IMR-90 (cell line): ENCODE results near the gene CWC15. TPM values are rescaled to one million over a fixed set of nuclear protein-coding genes. Genes with fewer than 3 reads are reported as not detected.

Experiments used
- ATAC-seq: fragments of 200-7000 bp; cut with Tn5 transposase; 2 replicates; pipeline ENCODE4 v1.9.1; 2020; ENCODE audit warnings: low read depth, mild to moderate bottlenecking, moderate library complexity
- BruUV-seq: library from RNA; stranded (reverse); fragments of 400-500 nt; replicated peaks from 2 replicates; lab custom pipeline; 2021; lab: Mats Ljungman, UMichigan
- CTCF ChIA-PET: fragments of 300-600 bp; formaldehyde crosslinking; extraction: SDS; loops from one replicate; lab custom pipeline; 2021; ENCODE audit warnings: antibody characterized with exemption; lab: Yijun Ruan, JAX
- POLR2A ChIA-PET: fragments of 300-600 bp; sonication (Branson Sonifier 250); formaldehyde crosslinking; loops from one replicate; lab custom pipeline; 2022; ENCODE audit warnings: antibody characterized with exemption; ENCODE audit not compliant: unreplicated experiment; lab: Charles Lee
- DNase-seq: peaks from one replicate; pipeline ENCODE4 v3.0.0; 2013
- H2AFZ ChIP-seq: replicated peaks from 2 replicates; pipeline ENCODE3; 2013; ENCODE audit warnings: low read length, mild to moderate bottlenecking; ENCODE audit not compliant: poor library complexity
- H2AK5ac ChIP-seq: 2 replicates; pipeline ENCODE4 v1.6.1; 2013; ENCODE audit warnings: low read depth, low read length, inconsistent platforms
- H2AK9ac ChIP-seq: replicated peaks from 2 replicates; pipeline ENCODE3; 2013; ENCODE audit warnings: mild to moderate bottlenecking, low read depth, low read length, moderate library complexity; ENCODE audit not compliant: poor library complexity
- H2BK120ac ChIP-seq: 2 replicates; pipeline ENCODE4 v1.6.1; 2013; ENCODE audit warnings: low read depth, low read length, inconsistent platforms
- H2BK15ac ChIP-seq: 3 replicates; pipeline ENCODE4 v1.6.1; 2013; ENCODE audit warnings: low read depth, low read length, inconsistent platforms
- H2BK20ac ChIP-seq: 2 replicates; pipeline ENCODE4 v1.6.1; 2013; ENCODE audit warnings: low read depth, mild to moderate bottlenecking, inconsistent platforms, low read length, moderate library complexity
- H2BK5ac ChIP-seq: 2 replicates; pipeline ENCODE4 v1.6.1; 2013; ENCODE audit warnings: mild to moderate bottlenecking, low read depth, low read length, inconsistent platforms; ENCODE audit not compliant: poor library complexity, severe bottlenecking
- H3K14ac ChIP-seq: replicated peaks from 2 replicates; pipeline ENCODE4 v1.6.1; 2013; ENCODE audit warnings: low read depth, low read length, inconsistent platforms
- H3K18ac ChIP-seq: 2 replicates; pipeline ENCODE4 v1.6.1; 2013; ENCODE audit warnings: low read depth, low read length, control low read depth
- H3K23ac ChIP-seq: 2 replicates; pipeline ENCODE4 v1.6.1; 2013; ENCODE audit warnings: low read depth, low read length, inconsistent platforms
- H3K27ac ChIP-seq: 2 replicates; pipeline ENCODE4 v1.5.1; 2013; ENCODE audit warnings: mild to moderate bottlenecking, control low read depth, low read length; ENCODE audit not compliant: insufficient read depth
- H3K27me3 ChIP-seq: 2 replicates; pipeline ENCODE4 v1.6.1; 2013; ENCODE audit warnings: low read length; ENCODE audit not compliant: control insufficient read depth, insufficient read depth
- H3K36me3 ChIP-seq: 2 replicates; pipeline ENCODE4 v1.6.1; 2013; ENCODE audit warnings: low read length, mixed read lengths; ENCODE audit not compliant: control insufficient read depth, insufficient read depth
- H3K4ac ChIP-seq: 2 replicates; pipeline ENCODE4 v1.6.1; 2013; ENCODE audit warnings: low read depth, low read length, inconsistent platforms
- H3K4me1 ChIP-seq: 2 replicates; pipeline ENCODE4 v1.6.1; 2013; ENCODE audit warnings: low read length, mixed read lengths; ENCODE audit not compliant: control insufficient read depth, insufficient read depth
- H3K4me2 ChIP-seq: 2 replicates; pipeline ENCODE4 v1.6.1; 2013; ENCODE audit warnings: low read depth, mild to moderate bottlenecking, control low read depth, low read length, moderate library complexity
- H3K4me3 ChIP-seq: 2 replicates; pipeline ENCODE4 v1.5.1; 2013; ENCODE audit warnings: low read depth, mild to moderate bottlenecking, control low read depth, low read length, moderate library complexity; ENCODE audit not compliant: insufficient read depth
- H3K56ac ChIP-seq: 2 replicates; pipeline ENCODE4 v1.6.1; 2013; ENCODE audit warnings: low read length, inconsistent platforms; ENCODE audit not compliant: insufficient read depth; ENCODE audit errors: extremely low read depth
- H3K79me1 ChIP-seq, 2 experiments: 2 replicates each; pipeline ENCODE4 v1.6.1; 2013; ENCODE audit warnings: low read length in 2 of 2, inconsistent platforms in 1 of 2, low read depth in 1 of 2
- H3K9ac ChIP-seq: 2 replicates; pipeline ENCODE4 v1.6.1; 2013; ENCODE audit warnings: low read depth, low read length, control low read depth
- H3K9me1 ChIP-seq: 2 replicates; pipeline ENCODE4 v1.6.1; 2013; ENCODE audit warnings: low read length, inconsistent platforms; ENCODE audit not compliant: insufficient read depth
- H3K9me3 ChIP-seq: 2 replicates; pipeline ENCODE4 v1.6.1; 2013; ENCODE audit warnings: low read length; ENCODE audit not compliant: control insufficient read depth, insufficient read depth
- H4K20me1 ChIP-seq: 2 replicates; pipeline ENCODE4 v1.6.1; 2013; ENCODE audit warnings: low read length, inconsistent platforms; ENCODE audit not compliant: insufficient read depth
- H4K5ac ChIP-seq: 2 replicates; pipeline ENCODE4 v1.6.1; 2013; ENCODE audit warnings: mild to moderate bottlenecking, low read depth, low read length, control low read depth
- H4K8ac ChIP-seq, 2 experiments: 2 replicates each; pipeline ENCODE4 v1.6.1; 2013; ENCODE audit warnings: low read depth in 2 of 2, low read length in 2 of 2, control low read depth in 1 of 2, inconsistent platforms in 1 of 2
- H4K91ac ChIP-seq: 2 replicates; pipeline ENCODE4 v1.6.1; 2013; ENCODE audit warnings: low read depth, low read length, inconsistent platforms; ENCODE audit not compliant: insufficient read depth
- BHLHE40 ChIP-seq: fragments of 150-350 bp; IDR thresholded peaks from 2 replicates; pipeline ENCODE4 v1.6.1; 2016; ENCODE audit warnings: mild to moderate bottlenecking, low read depth, low read length
- CEBPB ChIP-seq: IDR thresholded peaks from 2 replicates; pipeline ENCODE4 v1.6.1; 2012; ENCODE audit warnings: low read depth, low read length, improper control_type of control experiment
- CHD1 ChIP-seq: IDR thresholded peaks from 2 replicates; pipeline ENCODE4 v1.6.1; 2012; ENCODE audit warnings: low read depth, low read length, improper control_type of control experiment
- CTCF ChIP-seq: conservative IDR thresholded peaks from 2 replicates; pipeline ENCODE4 v1.5.1; 2012; ENCODE audit warnings: mild to moderate bottlenecking, low read depth, low read length, improper control_type of control experiment
- ELK1 ChIP-seq: fragments of 150-350 bp; IDR thresholded peaks from 2 replicates; pipeline ENCODE4 v1.6.1; 2016; ENCODE audit warnings: low read depth, mild to moderate bottlenecking, low read length, moderate library complexity, borderline replicate concordance
- FOS ChIP-seq: fragments of 150-350 bp; IDR thresholded peaks from 2 replicates; pipeline ENCODE4 v1.6.1; 2016; ENCODE audit warnings: low read depth, low read length
- MAFK ChIP-seq: IDR thresholded peaks from 2 replicates; pipeline ENCODE4 v1.6.1; 2012; ENCODE audit warnings: low read depth, low read length, improper control_type of control experiment
- MAZ ChIP-seq: IDR thresholded peaks from 2 replicates; pipeline ENCODE4 v1.6.1; 2012; ENCODE audit warnings: low read depth, mild to moderate bottlenecking, low read length, improper control_type of control experiment, moderate library complexity, borderline replicate concordance
- MXI1 ChIP-seq: IDR thresholded peaks from 2 replicates; pipeline ENCODE4 v1.6.1; 2012; ENCODE audit warnings: low read depth, mild to moderate bottlenecking, low read length, moderate library complexity, borderline replicate concordance
- NFE2L2 ChIP-seq: fragments of 150-350 bp; IDR thresholded peaks from 2 replicates; pipeline ENCODE4 v1.6.1; 2016; ENCODE audit warnings: low read depth, mild to moderate bottlenecking, low read length
- POLR2A ChIP-seq: IDR thresholded peaks from 2 replicates; pipeline ENCODE4 v1.6.1; 2012; ENCODE audit warnings: mild to moderate bottlenecking, low read depth, low read length
- RAD21 ChIP-seq: IDR thresholded peaks from 2 replicates; pipeline ENCODE4 v1.6.1; 2012; ENCODE audit warnings: low read length, improper control_type of control experiment
- RCOR1 ChIP-seq: IDR thresholded peaks from 2 replicates; pipeline ENCODE4 v1.6.1; 2012; ENCODE audit warnings: mild to moderate bottlenecking, low read length, improper control_type of control experiment; ENCODE audit not compliant: insufficient replicate concordance
- RFX5 ChIP-seq: IDR thresholded peaks from 2 replicates; pipeline ENCODE4 v1.8.0; 2012; ENCODE audit warnings: low read depth, mild to moderate bottlenecking, low read length, moderate library complexity
- SMC3 ChIP-seq: fragments of 150-350 bp; IDR thresholded peaks from 2 replicates; pipeline ENCODE4 v1.6.1; 2016; ENCODE audit warnings: low read depth, mild to moderate bottlenecking, antibody characterized with exemption, low read length, moderate library complexity
- USF2 ChIP-seq: fragments of 150-350 bp; IDR thresholded peaks from 2 replicates; pipeline ENCODE4 v1.6.1; 2017; ENCODE audit warnings: mild to moderate bottlenecking, antibody characterized with exemption, low read length, low read depth
- dilution Hi-C: fragments of 300-500 bp; cut with HindIII; formaldehyde crosslinking; loops from one replicate; pipeline ENCODE4 v1.14.3; 2018; ENCODE audit warnings: low sequenced_read_pairs; ENCODE audit not compliant: unreplicated experiment
- in situ Hi-C: fragments of 300-500 bp; cut with MboI; formaldehyde crosslinking; loops from 3 replicates; pipeline ENCODE4 v1.14.3; 2019; ENCODE audit warnings: low sequenced_read_pairs, inconsistent platforms, mixed read lengths
- intact Hi-C: fragments of 100-400 bp; cut with micrococcal nuclease; formaldehyde crosslinking; loops from 2 replicates; pipeline ENCODE4 v1.10.0; 2022
- polyA plus RNA-seq, 3 experiments: library from polyadenylated mRNA; depleted of rRNA; stranded (reverse); fragments of >200 nt; gene quantifications; 2 replicates each; pipeline ENCODE4 v1.2.3, GENCODE V29; 2012; ENCODE audit warnings: low replicate concordance in 1 of 3
- total RNA-seq: library from RNA; depleted of rRNA; stranded (reverse); fragments of >200 nt; gene quantifications from 2 replicates; pipeline ENCODE4 v1.2.3, GENCODE V29; 2012

The CWC15 gene
- total and polyA plus RNA-seq, 2 of the 4 experiments (the other 2 are of a cell fraction) = 38.4 to 48.6 TPM

- Histone ChIP-seq H3K79me1 (no peaks in the 10 kb centered on the region), H2AFZ (no peak overlapping the region), H3K27me3 (no peaks in the 10 kb centered on the region), H3K23ac (no peak overlapping the region), H4K91ac (no peak overlapping the region), H4K20me1 (no peaks in the 10 kb centered on the region), H2AK9ac (no peak overlapping the region), H3K9me3 (no peaks in the 10 kb centered on the region), H3K27ac (no peak overlapping the region), H3K4me2 (no peak overlapping the region), H3K4ac (no peak overlapping the region), H3K14ac (no peak overlapping the region), H4K8ac (no peak overlapping the region), H2BK20ac (no peak overlapping the region), H3K56ac (no peak overlapping the region), H3K9me1 (peaks cover 14% of the 10 kb centered on the region), H3K4me1 (peaks cover 14% of the 10 kb centered on the region), H2BK15ac (no peak overlapping the region), H3K18ac (no peak overlapping the region), H3K36me3 (no peaks in the 10 kb centered on the region), H2BK120ac (no peak overlapping the region), H3K9ac (no peak overlapping the region), H2BK5ac (no peak overlapping the region), H2AK5ac (no peak overlapping the region), H3K4me3 (no peak overlapping the region), H4K5ac (no peak overlapping the region)
- TF ChIP-seq RCOR1 = no peak
- no peak for TF ChIP-seq RFX5
- no peak for TF ChIP-seq MXI1
- TF ChIP-seq BHLHE40 = no peak
- TF ChIP-seq RAD21 = no peak
- no peak for TF ChIP-seq POLR2A
- no peak for TF ChIP-seq SMC3
- no peak for TF ChIP-seq FOS
- TF ChIP-seq NFE2L2 = no peak
- TF ChIP-seq USF2 = no peak
- no peak for TF ChIP-seq ELK1
- no peak for TF ChIP-seq MAFK
- no peak for TF ChIP-seq CHD1
- no peak for TF ChIP-seq CEBPB
- TF ChIP-seq CTCF = no peak
- no peak for TF ChIP-seq MAZ
- ATAC-seq (no peak), DNase-seq (no peak)
- in situ Hi-C loops = no loop called here
- no TSS peak for BruUV-seq
- dilution Hi-C loops = no loop called here
- CTCF ChIA-PET = no interaction called here
- POLR2A ChIA-PET = no interaction called here
- intact Hi-C loops = no loop called here
Measured at GRCh38 chr11:94920311-94920710, 53.0 kb downstream of the CWC15 start.
